GM18867 (cell line): ENCODE measurements around the gene PAPLN.

Experiments
- ATAC-seq: cut with Tn5 transposase; IDR thresholded peaks from one replicate; pipeline ENCODE4 v1.9.1; 2021; ENCODE audit warnings: mild to moderate bottlenecking, moderate library complexity; ENCODE audit not compliant: unreplicated experiment

PAPLN gene

DNA sequence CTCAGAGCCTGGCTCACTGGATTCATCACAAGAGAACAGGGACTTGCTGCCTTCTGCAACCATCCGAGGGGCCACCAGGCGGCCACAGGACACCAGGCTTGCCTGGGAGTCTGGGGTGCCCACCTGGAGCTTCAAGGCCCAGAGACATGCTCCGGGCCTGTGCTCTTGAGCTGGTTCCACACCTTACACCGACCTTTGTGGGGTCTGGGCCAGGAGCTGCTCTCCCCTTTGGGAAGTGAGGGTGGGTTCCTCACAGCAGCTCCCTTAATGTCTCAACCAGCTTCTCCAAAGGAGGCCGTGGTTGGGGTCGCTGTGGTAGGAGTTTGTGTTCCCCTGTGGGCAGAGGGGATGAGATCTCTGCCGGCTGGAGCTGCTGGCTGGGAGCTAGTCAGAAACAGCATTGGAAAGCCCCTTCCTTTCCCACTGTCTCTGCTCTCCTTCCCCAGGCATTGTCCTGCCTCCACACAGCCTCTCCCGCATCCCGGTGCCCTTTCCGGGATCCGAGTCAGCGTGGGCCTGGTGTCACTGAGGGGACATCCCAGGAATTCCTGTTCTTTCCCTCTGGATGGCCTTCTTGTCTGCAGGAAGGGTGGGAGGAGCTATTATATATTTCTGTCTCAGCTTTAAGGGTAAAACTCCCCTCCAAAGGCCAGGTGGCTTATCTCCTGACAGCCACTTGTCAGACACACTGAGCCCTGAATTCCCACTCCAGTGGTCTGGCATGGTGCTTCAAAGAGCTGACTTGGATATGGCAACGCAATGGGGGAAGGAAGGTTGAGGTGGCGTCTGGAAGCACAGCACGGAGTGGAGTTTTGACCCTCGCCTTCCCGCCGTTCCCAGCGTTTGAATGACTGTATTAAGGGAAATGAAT, 5.1 kb upstream of the PAPLN start:
- ATAC-seq: no peak

- no peak for ATAC-seq
These were observed 4.3 kb upstream of the PAPLN start for GRCh38 chr14:73232984-73233383.

- no peak for ATAC-seq
These were observed 3.7 kb upstream of the PAPLN start for GRCh38 chr14:73233564-73233963.

DNA sequence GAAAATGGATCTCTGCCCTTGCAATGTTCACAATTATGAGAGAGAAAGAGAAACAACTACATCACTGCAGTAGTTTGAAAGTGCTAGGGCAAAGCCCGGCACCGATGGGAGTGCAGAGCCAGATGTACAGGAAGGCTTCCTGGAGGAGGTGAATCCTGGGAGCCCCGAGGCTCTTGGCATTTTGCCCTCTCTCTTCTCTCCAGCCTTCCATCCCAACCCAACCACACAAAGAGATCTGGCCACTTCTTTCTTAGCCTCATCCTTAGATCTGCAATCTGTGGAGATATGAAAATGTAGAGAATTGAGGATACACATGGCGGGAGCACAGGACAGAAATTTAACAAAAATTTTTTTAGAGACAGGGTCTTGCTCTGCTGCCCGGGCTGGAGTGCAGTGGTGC, 3.3 kb upstream of the PAPLN start:
- no peak for ATAC-seq

DNA sequence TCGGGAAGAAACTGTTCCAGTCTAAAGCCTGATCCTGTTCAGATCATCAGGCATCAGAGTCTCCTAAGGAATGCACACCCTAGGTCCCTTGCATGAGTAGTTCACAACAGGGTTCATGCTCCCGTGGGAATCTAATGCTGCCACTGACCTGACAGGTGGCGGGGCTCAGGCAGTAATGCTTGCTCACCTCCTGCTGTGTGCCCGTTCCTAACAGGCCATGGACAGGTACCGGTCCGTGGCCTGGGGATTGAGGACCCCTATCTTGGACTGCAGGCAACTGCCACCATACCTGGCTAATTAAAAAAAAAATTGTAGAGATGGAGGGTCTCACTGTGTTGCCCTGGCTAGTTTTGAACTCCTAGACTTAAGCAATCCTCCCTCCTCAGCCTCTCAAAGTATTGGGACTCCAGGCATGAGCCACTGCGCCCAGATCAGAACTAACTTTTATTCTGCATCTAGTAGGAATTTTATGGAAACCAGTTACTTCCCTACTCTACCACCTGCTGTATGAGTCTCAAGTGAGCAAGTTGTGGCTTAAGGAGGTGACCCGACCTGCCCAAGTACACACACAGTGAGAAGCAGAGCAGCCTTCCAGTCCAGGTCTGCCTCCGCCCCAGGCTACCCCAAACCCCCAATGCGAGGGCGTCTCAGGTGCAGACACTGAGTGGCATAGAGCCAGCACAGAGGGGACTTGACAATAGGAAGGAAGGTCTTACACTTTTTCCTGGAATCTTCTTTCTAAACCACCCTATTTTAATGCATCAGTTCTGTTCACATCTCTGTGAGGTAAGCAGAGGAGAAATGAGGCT, 2.5 kb upstream of the PAPLN start:
- no peak for ATAC-seq

DNA sequence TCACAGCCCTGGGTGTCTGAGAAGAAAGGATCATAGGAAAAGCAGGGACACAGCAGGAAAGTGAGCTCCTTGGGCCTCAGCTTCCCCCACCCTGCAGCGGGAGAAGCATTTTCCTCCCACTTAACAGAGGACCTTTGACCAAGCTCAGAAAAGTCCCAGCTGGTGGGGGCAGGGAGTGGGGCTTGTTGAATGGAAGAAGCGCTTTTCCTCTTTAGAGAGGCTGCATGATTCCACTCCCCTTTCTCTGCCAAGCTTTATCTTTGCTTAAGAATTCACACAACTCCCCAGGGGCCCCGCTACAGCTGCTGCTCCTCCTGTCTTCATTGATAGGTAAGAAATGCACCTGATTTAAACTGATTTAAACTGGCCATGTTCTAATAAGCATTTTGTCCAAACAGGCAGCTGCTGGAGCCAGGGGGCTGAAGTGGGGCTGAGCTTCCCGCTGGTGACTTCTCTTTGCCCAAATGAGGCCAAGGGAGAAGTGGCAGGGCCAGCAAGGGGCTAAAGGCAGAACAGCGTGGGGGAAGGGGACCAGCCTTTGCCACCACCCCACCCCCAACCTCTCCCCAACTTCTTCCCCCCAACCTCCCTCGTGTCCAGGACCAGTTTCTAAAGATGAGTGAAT, 1.7 kb upstream of the PAPLN start:
- ATAC-seq: no peak

GRCh38 chr14:73236157-73236556, 1.1 kb upstream of the PAPLN start:
- ATAC-seq: no peak

- ATAC-seq: no peak
These were observed 521 bp upstream of the PAPLN start for GRCh38 chr14:73236752-73237218.

GRCh38 chr14:73237786-73238423, 599 bp downstream of the PAPLN start:
- no peak for ATAC-seq

DNA sequence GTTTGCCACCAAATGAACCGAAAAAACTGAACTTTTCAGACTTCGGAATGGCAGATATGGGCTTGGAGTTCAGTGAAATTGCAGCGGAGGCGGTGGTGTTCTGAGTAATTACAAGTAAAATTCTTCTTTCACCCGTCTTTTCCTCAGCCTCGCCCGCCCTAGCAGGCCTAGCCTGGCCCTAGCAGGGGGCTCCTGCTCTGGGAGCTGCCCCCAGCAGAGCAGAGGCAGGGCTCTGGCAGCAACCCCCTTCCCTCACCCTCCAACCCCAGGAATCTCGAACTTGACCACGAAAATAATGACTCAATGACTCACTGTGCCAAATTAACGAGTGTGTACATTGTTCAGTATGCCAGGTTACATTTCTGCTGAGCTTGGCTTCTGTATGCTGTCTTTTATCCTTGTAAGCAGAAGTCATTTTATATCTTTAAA, 1.1 kb downstream of the PAPLN start:
- no peak for ATAC-seq

DNA sequence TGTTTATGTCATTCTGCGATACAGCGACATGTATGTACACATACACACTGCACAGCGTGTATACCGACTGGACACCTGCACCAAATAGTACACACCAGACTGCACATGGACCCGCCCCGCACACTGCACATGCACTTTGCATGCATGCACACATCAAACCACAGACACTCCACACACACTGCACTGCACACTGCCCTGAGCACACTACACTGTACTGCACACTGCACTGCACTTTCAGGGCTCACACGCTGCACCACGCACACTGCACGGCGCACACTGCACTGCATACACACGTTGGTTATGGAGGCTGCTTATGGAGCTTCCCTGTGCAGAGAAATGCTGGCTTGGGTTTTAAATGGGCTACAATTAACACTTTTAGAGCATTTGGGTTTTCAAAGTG, 1.6 kb downstream of the PAPLN start:
- no peak for ATAC-seq

GRCh38 chr14:73239393-73240241, 2.3 kb downstream of the PAPLN start:
- ATAC-seq: no peak

DNA sequence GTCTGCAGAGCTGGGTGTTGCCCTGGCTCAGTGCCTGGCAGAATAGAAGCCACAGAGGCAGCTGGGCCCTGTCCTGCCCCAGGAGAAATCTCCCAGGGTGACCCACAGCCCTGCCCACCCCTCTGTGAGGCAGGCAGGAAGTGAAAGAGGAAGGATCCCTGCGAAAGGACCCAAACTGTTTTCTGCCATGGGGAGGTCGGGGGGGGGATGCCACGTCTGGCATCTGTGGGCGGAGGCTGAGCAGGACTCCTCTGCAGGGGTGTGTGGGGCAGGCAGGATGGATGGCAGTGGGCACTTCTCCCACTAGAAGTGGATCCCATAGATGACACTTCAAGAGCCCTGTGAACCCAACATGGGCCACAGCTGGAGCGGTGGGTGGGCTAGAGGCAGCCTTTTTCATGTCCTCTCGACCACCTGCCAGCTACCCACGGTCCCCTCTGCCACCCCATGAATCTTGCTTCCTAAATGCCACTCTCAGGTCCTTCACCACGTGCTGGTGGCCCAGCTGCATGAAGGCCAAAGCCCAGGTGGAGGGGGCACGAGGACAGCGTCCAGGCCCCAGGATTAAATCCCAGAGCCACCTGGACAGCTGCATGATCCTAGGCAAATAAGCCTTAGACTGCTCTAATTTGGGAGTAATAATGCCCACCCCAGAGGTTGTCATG, 3.6 kb downstream of the PAPLN start:
- ATAC-seq: no peak

DNA sequence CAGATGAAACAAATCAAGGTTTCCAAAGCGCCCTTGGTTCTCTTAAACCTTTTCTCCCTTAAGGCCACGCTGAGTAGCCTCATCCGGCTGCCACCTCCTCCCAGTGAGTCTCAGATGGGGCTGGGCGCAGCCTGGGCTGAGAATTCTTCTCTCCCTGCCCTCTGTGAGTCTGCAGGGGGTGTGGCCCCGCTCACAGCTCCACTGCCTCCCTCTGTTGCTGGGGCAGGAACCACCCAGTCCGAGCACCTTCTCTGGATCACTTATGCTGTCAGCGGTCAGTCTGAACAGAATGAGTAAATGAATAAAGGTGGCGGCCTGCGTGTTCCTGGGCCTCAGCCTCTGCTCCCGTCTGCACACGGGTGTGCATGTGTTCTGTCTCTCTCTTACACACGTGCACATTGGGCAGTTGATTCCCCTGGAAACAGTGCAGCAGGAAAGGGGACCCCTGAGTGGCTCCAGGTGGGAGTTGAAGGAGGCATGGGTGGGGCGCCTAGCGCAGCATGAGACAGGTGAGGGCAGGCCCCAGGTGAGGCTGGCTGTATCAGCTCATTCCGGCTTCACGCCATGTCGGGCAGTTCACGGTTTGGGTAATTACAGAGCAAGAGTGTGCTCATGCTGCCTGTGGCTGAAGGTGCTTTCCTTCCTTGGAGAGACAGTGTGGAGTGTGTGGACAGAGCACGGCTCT, 4.3 kb downstream of the PAPLN start:
- ATAC-seq: no peak

DNA sequence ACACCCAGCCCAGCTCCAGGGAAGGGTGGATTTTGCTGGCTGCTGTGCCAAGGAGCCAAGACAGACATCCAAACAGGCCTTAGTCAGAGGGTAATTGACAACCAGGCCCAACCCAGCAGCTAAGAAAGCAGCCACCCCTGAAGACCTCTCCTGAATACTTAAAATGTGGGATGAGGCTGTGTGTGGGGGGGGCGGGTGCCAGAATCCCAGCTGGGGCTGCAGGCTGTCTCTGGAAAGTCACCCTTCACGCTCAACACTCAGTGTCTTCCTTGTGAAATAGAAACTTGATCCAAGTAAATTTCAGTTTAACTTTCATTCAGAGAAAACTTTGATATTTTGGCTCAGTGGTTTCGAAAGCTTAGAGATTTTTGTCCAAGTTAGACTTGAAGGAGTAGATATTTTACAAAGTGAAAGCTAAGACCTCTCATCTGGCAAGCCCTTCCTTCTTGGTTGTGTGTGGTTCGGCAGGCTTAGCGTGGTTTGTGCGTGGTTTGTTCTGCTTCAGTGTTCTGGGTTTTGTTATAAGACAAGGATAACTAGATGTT, 5.1 kb downstream of the PAPLN start:
- ATAC-seq: no peak

GRCh38 chr14:73243341-73243740, 6.0 kb downstream of the PAPLN start:
- no peak for ATAC-seq

DNA sequence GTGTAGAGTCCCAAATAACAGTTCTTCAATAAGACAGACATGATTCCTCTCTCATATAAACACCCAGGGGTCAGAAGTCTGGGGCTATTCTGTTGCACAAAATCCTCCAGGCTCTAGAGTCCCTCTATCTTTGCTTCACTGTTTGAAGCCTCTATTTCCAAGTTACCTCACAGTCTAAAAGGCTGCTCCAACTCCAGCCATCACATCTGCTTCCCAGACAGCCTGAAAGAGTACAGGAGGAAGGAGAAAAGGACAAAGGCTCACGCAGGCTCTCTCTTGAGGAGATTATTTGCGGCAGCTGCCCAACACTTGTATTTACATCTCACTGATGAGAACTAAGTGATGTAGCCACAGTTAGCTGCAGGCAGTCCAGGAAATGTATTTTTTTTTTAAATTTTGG, 6.4 kb downstream of the PAPLN start:
- ATAC-seq: no peak

GRCh38 chr14:73244541-73245290, 7.4 kb downstream of the PAPLN start:
- ATAC-seq: no peak
